BJ (cell line): ENCODE data around the gene RBP4. TPM values are rescaled to one million over a fixed set of nuclear protein-coding genes. Genes with fewer than 3 reads are reported as not detected.
"Not testable (repeated sequence)": the region's sequence is repeated elsewhere in the genome, so short reads cannot be mapped to it uniquely, and the experiment has no call there.

ENCODE experiments used
- CTCF ChIA-PET: fragments of 350-600 bp; formaldehyde crosslinking; extraction: SDS; loops from one replicate; lab custom pipeline; 2021; ENCODE audit warnings: antibody characterized with exemption, inconsistent platforms; lab: Yijun Ruan, JAX
- POLR2A ChIA-PET: fragments of 300-600 bp; sonication (Branson Sonifier 250); formaldehyde crosslinking; extraction: SDS; loops from one replicate; lab custom pipeline; 2021; ENCODE audit warnings: antibody characterized with exemption; lab: Charles Lee
- DNase-seq: peaks from one replicate; pipeline ENCODE4 v3.0.0-alpha.2; 2011; ENCODE audit warnings: low read depth
- H3K27me3 ChIP-seq: 2 replicates; pipeline ENCODE4 v1.6.0; 2011; ENCODE audit warnings: low read length; ENCODE audit not compliant: control insufficient read depth, insufficient read depth
- H3K36me3 ChIP-seq: 2 replicates; pipeline ENCODE4 v1.5.1; 2011; ENCODE audit warnings: low read length; ENCODE audit not compliant: control insufficient read depth, insufficient read depth
- H3K4me3 ChIP-seq: 2 replicates; pipeline ENCODE4 v1.5.1; 2011; ENCODE audit warnings: low read depth, mild to moderate bottlenecking, control low read depth, low read length
- CTCF ChIP-seq: IDR thresholded peaks from 2 replicates; pipeline ENCODE4 v1.5.1; 2011; ENCODE audit warnings: low read depth, mild to moderate bottlenecking, control low read depth, inconsistent platforms, low read length, moderate library complexity; ENCODE audit not compliant: insufficient read depth
- polyA plus RNA-seq: library from polyadenylated mRNA; depleted of rRNA; stranded (reverse); fragments of >200 nt; gene quantifications from 2 replicates; pipeline ENCODE4 v1.2.3, GENCODE V29; 2011; rRNA removed

The RBP4 gene
- polyA plus RNA-seq, 1 experiment = 0.26 TPM

GRCh38 chr10:93550606-93551005 is 50.4 kb downstream of the RBP4 start:
- Histone ChIP-seq H3K4me3 (no peak overlapping the region), H3K27me3 (no peaks in the 10 kb centered on the region; the same call in 1 of the 2 replicates), H3K36me3 (no peaks in the 10 kb centered on the region)
- POLR2A ChIA-PET = no interaction called here
- CTCF ChIA-PET = interaction anchor here (1.0 to 1.4 kb wide), 2 partner anchors 8 to 265 kb away, joined by 3 to 8 read pairs; no protein-coding TSS in a partner anchor
- no peak for TF ChIP-seq CTCF
- DNase-seq = no peak

GRCh38 chr10:93548376-93549071 is 52.5 kb downstream of the RBP4 start:
- CTCF ChIA-PET = no interaction called here
- H3K4me3 ChIP-seq = no peak overlapping the region
- no peaks in the 10 kb centered on the region; the same call in 1 of the 2 replicates for H3K27me3 ChIP-seq
- TF ChIP-seq CTCF = no peak
- no peak for DNase-seq
- H3K36me3 ChIP-seq = no peaks in the 10 kb centered on the region
- POLR2A ChIA-PET = no interaction called here

GRCh38 chr10:93547522-93547921 is 53.5 kb downstream of the RBP4 start:
- no peaks in the 10 kb centered on the region for H3K36me3 ChIP-seq
- no peaks in the 10 kb centered on the region; the same call in 1 of the 2 replicates for H3K27me3 ChIP-seq
- H3K4me3 ChIP-seq = no peak overlapping the region
- no peak for TF ChIP-seq CTCF
- no peak for DNase-seq
- ChIA-PET POLR2A (no interaction called here), CTCF (no interaction called here)

- POLR2A ChIA-PET, H3K27me3 ChIP-seq, H3K4me3 ChIP-seq, CTCF ChIA-PET, DNase-seq, H3K36me3 ChIP-seq: not testable (repeated sequence)
These were observed 54.0 kb downstream of the RBP4 start for GRCh38 chr10:93546995-93547394.

GRCh38 chr10:93542358-93542791 is 58.7 kb downstream of the RBP4 start:
- DNase-seq = no peak
- CTCF ChIA-PET = interaction anchor here (0.6 to 4.5 kb wide), 21 partner anchors 8 to 317 kb away, joined by 3 to 19 read pairs (median 5); no protein-coding TSS in a partner anchor
- Histone ChIP-seq H3K27me3 (no peaks in the 10 kb centered on the region; the same call in 1 of the 2 replicates), H3K36me3 (no peaks in the 10 kb centered on the region), H3K4me3 (0 out of 2 replicates have a peak overlapping the region, but pooled peaks have one; percentile 4)
- POLR2A ChIA-PET = no interaction called here
- TF ChIP-seq CTCF = no peak

Other genes with a start within 250 kb of the RBP4 start
- 355 and 425 TPM in 2 replicates for gene MYOF, start 118.9 kb downstream of the RBP4 start, polyA plus RNA-seq
- 16.8 and 28.2 TPM in 2 replicates for gene CEP55, start 104.6 kb downstream of the RBP4 start, polyA plus RNA-seq
- not detected in 2 replicates for gene FFAR4, start 34.6 kb downstream of the RBP4 start, polyA plus RNA-seq
- not detected in 2 replicates for gene PDE6C, start 11.3 kb upstream of the RBP4 start, polyA plus RNA-seq
- gene FRA10AC1, start 101.4 kb upstream of the RBP4 start, polyA plus RNA-seq = 2.1 and 5.1 TPM in 2 replicates
- gene LGI1, start 156.7 kb upstream of the RBP4 start, polyA plus RNA-seq = not detected in 2 replicates